Dermis blood vessel endothelial cell (primary cell): ENCODE data around the gene EMX2. TPM values are rescaled to one million over a fixed set of nuclear protein-coding genes. Genes with fewer than 3 reads are reported as not detected.
"Not testable (repeated sequence)": the region's sequence is repeated elsewhere in the genome, so short reads cannot be mapped to it uniquely, and the experiment has no call there.

Experiments used
- DNase-seq: peaks from one replicate; pipeline ENCODE4 v3.0.0; 2010
- total RNA-seq: library from RNA; depleted of rRNA; stranded (reverse); fragments of >200 nt; gene quantifications from 2 replicates; pipeline ENCODE4 v1.2.3, GENCODE V29; 2014

Gene EMX2
- 0.09 and 0.17 TPM in 2 replicates for total RNA-seq

- no peak for DNase-seq
These were observed at the start of gene EMX2 for GRCh38 chr10:117542706-117543224. TSS of gene EMX2 (plus strand) at chr10:117542746. CDS start at chr10:117543268, 522 bp downstream.

GRCh38 chr10:117496031-117496430 is 46.5 kb upstream of the EMX2 start:
- no peak for DNase-seq

GRCh38 chr10:117496616-117497028 is 45.9 kb upstream of the EMX2 start:
- peak; percentile 89 for DNase-seq

GRCh38 chr10:117497736-117498135 is 44.8 kb upstream of the EMX2 start:
- no peak for DNase-seq

- DNase-seq, result no peak
These were observed 43.1 kb upstream of the EMX2 start for GRCh38 chr10:117499248-117500105.

- DNase-seq, result no peak
These were observed 42.1 kb upstream of the EMX2 start for GRCh38 chr10:117500456-117500855.

- DNase-seq, result no peak
These were observed 41.0 kb upstream of the EMX2 start for GRCh38 chr10:117501460-117502035.

- DNase-seq, result no peak
These were observed 39.9 kb upstream of the EMX2 start for GRCh38 chr10:117502421-117503243.

- no peak for DNase-seq
These were observed 39.0 kb upstream of the EMX2 start for GRCh38 chr10:117503244-117504205.

- DNase-seq, result no peak
These were observed 38.0 kb upstream of the EMX2 start for GRCh38 chr10:117504562-117504961.

GRCh38 chr10:117507081-117507480 is 35.5 kb upstream of the EMX2 start:
- DNase-seq, result not testable (repeated sequence)

GRCh38 chr10:117509573-117509972 is 33.0 kb upstream of the EMX2 start:
- DNase-seq, result no peak

GRCh38 chr10:117511601-117512390 is 30.8 kb upstream of the EMX2 start:
- DNase-seq, result no peak

- DNase-seq, result no peak
These were observed 27.6 kb upstream of the EMX2 start for GRCh38 chr10:117514971-117515370.

- DNase-seq, result no peak
These were observed 25.9 kb upstream of the EMX2 start for GRCh38 chr10:117516681-117517080.

- DNase-seq, result no peak
These were observed 24.3 kb upstream of the EMX2 start for GRCh38 chr10:117518246-117518645.

- no peak for DNase-seq
These were observed 23.3 kb upstream of the EMX2 start for GRCh38 chr10:117519286-117519685.

GRCh38 chr10:117519879-117520278 is 22.7 kb upstream of the EMX2 start:
- no peak for DNase-seq

GRCh38 chr10:117530791-117531190 is 11.8 kb upstream of the EMX2 start:
- DNase-seq, result no peak

GRCh38 chr10:117531371-117532002 is 11.1 kb upstream of the EMX2 start:
- no peak for DNase-seq
